HG02759 (cell line): ENCODE data around the gene ATP13A4.

ENCODE experiments used
- ATAC-seq: cut with Tn5 transposase; IDR thresholded peaks from one replicate; pipeline ENCODE4 v1.9.1; 2021; ENCODE audit warnings: mild to moderate bottlenecking, moderate library complexity; ENCODE audit not compliant: unreplicated experiment

The ATP13A4 gene

GRCh38 chr3:193554811-193555210 lies at the start of gene ATP13A4:
Gene ATP13A4 (minus strand): TSS chr3:193554895. CDS start chr3:193554799, 96 bp downstream.
- ATAC-seq: no peak

- ATAC-seq: no peak
Measured at GRCh38 chr3:193599393-193599792, 44.7 kb upstream of the ATP13A4 start.

GRCh38 chr3:193598202-193598601 lies 43.5 kb upstream of the ATP13A4 start:
- no peak for ATAC-seq

- no peak for ATAC-seq
Measured at GRCh38 chr3:193595939-193596487, 41.3 kb upstream of the ATP13A4 start.

- ATAC-seq: no peak
Measured at GRCh38 chr3:193594946-193595689, 40.4 kb upstream of the ATP13A4 start.

GRCh38 chr3:193593668-193594030 lies 39.0 kb upstream of the ATP13A4 start:
- ATAC-seq: peak; percentile 10

GRCh38 chr3:193592841-193593667 lies 38.4 kb upstream of the ATP13A4 start, which contains the start of gene OPA1:
Gene OPA1 (plus strand): TSS chr3:193593208. CDS start chr3:193593378, 170 bp downstream.
- ATAC-seq: peak; percentile 98

GRCh38 chr3:193590088-193590856 lies 35.6 kb upstream of the ATP13A4 start:
- no peak for ATAC-seq

GRCh38 chr3:193589616-193590015 lies 34.9 kb upstream of the ATP13A4 start:
- ATAC-seq: no peak

- no peak for ATAC-seq
Measured at GRCh38 chr3:193589129-193589528, 34.4 kb upstream of the ATP13A4 start.

GRCh38 chr3:193586526-193586925 lies 31.8 kb upstream of the ATP13A4 start:
- ATAC-seq: no peak

- ATAC-seq: no peak
Measured at GRCh38 chr3:193585530-193585929, 30.8 kb upstream of the ATP13A4 start.

GRCh38 chr3:193574488-193575070 lies 19.9 kb upstream of the ATP13A4 start:
- ATAC-seq: no peak

- ATAC-seq: no peak
Measured at GRCh38 chr3:193573403-193574191, 18.9 kb upstream of the ATP13A4 start.

- peak; percentile 86 for ATAC-seq
Measured at GRCh38 chr3:193572426-193572908, 17.8 kb upstream of the ATP13A4 start.

GRCh38 chr3:193569119-193569518 lies 14.4 kb upstream of the ATP13A4 start:
- ATAC-seq: no peak

- no peak for ATAC-seq
Measured at GRCh38 chr3:193564012-193564411, 9.3 kb upstream of the ATP13A4 start.

GRCh38 chr3:193563426-193563825 lies 8.7 kb upstream of the ATP13A4 start:
- ATAC-seq: no peak

GRCh38 chr3:193560870-193561269 lies 6.2 kb upstream of the ATP13A4 start:
- no peak for ATAC-seq

- no peak for ATAC-seq
Measured at GRCh38 chr3:193560091-193560490, 5.4 kb upstream of the ATP13A4 start.
